GM18907 (cell line): ENCODE data around the gene LINC00237.

Experiments used
- ATAC-seq: cut with Tn5 transposase; IDR thresholded peaks from one replicate; pipeline ENCODE4 v1.9.1; 2021; ENCODE audit warnings: mild to moderate bottlenecking, moderate library complexity; ENCODE audit not compliant: unreplicated experiment

LINC00237 gene

DNA sequence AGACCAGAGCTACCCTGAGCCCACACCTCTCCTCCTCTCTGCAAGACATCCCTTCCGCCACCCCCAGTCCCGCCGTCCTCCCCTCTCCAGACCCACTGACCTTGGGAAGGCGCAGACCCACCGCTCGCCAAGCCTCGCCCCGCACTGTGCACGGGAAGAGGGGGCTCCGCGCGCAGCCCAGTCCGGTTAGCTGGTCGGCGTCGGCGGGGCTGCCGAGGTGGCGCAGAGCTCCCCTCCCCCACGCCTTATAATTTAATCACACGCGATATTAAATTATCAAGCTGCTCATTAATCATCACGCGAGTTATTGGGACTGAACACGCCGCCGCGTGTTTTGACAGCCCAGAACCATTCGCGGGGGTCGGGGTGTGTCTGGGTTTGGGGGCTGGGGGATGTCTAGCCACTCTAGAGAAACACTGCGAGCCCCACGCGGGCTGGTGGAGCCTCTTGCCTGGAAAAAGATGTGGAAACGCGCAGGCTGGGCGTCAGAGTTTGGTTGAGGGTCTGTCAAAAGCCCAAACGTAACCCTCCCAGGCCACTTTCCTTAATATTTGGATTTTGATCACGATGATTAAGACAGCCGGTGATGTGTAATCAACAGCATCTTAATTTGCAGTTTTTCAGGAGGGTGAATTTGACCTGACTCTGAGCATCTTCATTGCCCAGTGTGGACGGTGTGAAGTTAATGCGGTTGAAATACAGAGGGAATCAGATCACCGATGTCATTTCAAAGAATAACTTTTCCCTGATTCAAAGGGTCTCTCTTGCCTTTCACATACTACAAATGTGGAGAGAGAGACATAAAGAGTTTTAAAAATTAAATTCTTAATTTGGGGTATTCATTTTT lies at the start of gene LINC00237:
Gene LINC00237 (minus strand): TSS at position 188 of the 847 bp plus-strand sequence.
- no peak for ATAC-seq

DNA sequence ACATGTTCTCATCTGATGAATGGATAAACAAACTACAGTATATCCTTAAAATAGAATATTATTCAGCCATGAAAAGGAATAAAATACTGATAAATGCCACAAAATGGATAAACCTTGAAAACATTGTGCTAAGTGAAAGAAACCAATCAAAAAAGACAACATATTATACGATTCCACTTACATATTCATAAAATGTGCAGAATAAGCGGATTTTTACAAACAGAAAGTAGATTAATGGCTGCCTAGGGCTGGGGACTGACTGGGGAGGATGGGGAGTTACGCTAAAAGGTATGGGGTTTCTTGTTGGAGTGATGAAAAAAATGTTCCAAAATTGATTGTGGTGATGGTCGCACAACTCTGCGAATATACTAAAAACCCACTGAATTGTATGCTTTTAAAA lies 49.1 kb upstream of the LINC00237 start:
- no peak for ATAC-seq

DNA sequence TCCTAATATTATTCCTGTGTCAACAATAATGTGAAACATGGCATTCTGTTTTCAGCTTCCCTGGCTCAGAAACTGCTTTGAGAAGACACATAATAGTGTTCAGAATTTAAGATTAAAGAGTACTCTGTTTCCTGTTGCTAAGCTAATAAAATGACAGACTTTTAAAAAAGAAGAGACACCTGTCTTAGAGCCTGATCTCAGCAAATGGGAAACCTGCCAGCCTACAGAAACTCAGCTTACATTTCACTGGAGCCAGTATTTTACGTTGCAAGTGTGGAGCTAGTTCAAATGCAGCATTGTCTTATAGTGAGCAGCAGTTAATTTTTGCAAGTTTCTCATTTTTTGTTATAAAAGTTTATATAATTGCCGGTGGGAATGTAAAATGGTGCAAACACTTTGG lies 48.5 kb upstream of the LINC00237 start:
- ATAC-seq, result no peak

DNA sequence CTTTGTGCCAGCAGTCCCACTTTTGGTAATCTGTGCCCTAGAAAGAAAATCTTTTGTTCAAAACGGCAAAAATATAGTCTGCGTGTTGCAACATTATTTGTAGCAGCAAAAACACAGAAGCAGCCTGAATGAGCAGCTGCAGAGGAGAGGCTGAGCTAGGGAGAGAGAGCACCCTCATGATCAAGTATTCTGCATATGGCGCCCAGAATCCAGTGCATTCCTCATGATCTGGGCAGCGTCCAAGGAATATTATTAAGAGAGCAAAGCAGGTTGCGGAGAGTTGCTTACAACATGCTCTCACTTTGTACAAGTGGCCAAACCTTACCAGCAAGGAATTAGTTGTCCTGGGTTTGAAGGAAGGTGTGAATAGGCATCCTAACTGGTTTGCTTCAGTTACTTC lies 45.6 kb upstream of the LINC00237 start:
- no peak for ATAC-seq

DNA sequence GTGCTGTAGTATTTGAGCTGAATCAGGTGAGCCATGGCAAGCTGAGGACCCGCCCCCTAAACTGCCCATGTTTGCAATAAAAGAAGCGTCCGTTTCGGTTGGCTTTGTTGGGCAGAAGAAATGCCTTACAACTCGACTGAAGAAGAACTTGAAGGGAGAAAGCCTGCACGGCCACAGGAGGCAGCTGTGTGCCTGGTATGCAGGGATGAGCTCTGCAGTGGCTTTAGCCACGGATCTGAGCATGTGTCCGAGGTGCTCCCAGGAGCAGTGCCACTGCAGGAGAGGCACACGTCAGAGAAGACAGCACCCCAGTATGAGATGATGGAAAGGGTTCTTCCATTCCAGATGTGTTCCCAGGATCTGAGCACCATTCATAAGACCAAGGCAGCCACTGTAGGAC lies 43.2 kb upstream of the LINC00237 start:
- no peak for ATAC-seq

DNA sequence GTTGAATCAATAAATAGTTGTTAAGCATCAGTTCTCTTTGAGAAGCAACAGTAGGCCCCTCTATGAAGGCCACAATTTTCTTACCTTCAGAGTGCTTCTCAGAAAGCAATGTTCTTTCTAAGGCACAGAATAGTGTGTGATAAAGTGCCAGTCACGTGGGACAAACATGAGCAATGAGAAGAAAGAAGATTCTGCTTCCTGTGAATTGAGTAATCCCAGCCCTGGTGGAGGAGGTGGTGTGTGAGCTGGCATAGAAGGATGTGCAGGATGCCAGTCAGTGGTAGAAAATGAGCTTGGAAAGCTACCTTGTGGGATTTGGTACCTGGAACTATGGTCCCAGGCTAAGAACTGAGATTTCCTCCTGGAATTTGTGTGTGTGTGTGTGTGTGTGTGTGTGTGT lies 41.4 kb upstream of the LINC00237 start:
- ATAC-seq, result no peak

DNA sequence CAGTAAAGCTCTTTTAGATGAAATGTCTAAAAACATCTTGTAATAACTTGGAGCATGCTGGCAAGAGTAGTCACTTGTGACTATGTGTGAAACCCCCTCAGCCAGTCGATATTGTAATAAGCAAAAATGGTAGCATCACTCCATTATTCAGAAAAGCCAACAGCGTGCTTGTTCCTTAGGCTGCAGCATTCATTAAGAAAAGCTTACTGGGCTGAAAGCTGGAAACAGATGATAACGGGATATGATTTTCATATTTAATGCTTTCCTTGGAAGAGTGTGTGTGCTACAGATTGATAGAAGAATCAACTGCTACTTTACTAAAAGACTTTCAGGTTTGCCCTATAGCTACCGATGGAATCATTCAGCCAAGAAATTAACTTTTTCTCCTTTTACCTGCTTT lies 40.1 kb upstream of the LINC00237 start:
- no peak for ATAC-seq

DNA sequence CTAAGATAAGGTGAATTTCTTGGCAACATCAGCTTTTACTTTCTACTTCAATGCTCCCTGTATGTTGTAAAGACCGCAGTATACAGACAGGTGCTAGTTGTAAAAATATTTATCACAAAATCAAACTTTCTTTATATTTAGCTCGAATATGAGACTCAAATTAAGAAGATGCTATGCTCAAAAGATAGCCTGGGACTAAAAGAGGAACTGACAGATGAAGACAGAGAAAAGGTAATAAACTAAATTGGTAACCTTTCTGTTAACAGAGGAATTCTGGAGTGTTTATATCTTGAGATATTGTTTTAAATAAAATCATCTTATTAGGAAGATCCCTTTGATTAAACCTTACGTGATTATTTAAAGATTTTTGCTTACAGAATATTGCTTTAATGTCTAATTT lies 39.3 kb upstream of the LINC00237 start:
- no peak for ATAC-seq

DNA sequence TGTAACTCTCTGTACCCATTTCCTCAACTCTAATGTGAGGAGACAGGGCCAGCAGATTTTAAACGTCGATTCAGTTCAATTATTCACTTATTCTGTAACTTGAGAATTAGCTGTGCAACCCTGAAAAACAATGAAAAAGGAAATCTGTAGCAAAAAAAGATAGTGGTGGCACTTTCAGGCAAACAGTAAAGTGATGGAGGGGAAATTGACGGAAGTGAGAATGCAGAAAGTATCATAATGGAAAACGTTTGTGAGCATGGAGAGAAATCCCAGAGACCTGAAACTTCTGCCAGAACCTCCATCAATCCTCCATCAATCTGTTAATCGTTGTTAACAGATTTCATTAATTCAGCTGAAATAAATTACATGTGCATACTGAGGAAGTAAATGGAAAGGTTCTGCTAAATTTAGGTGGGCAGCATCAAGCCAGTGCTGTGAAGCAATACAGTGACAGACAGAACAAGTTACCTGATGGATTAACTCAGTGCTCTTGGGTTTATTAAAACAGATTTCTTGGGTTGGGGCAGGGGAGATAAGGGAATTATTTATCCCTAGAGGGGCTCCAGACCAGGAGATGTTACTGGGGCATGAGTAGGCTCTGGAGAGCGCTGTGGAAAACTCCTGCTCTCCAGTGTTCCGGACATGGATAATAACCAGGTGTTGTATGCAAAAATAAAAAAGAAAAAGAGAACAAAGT lies 37.2 kb upstream of the LINC00237 start:
- no peak for ATAC-seq

DNA sequence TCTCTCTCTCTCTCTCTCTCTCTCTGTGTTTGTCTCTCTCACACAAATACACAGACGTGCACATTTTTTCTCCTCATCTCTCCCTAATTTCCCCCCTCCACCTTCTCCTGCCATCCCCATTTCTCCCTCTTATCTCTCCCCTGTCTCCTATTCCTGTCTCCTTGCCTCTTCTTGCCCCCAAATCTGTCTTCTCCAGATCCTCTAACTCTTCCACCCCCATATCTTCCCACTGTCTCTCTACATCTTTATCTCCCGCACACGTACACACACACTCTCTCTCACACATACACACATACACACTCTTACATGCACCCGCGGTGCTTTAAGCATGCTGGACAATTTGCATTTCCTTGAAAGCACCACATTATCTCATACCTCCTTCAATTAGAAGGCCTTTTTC lies 35.7 kb upstream of the LINC00237 start:
- no peak for ATAC-seq

DNA sequence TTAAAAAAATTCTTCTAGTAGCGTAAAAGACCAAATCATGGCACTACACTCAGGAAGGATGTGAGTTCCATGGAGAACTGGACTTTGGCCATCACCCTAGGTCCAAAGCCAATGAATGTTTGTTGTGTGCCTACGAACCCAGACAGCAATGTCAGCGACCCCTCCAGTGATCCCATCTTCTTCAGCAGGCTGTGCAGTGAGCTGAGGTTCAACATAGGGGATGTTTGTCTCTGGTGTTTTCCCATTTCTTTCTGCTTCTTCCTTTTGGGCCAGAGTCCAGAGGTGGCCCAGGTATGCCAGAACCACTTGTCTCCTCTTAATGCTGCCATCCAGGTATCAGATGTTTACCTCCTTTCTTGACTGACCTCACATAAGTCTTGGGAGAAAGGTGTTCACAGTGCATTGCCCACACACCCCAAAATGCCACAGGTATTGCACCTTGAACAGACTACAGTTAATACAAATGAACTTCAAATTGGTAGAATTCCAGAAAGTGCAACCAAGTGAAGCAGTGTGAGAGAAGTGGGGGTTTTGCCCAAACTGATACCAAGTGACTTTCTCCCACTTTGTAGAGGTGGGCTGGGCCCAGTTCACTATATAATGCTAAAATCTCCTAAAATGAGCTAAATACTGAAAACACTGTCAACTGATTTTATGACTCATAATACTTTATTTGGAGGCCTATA lies 33.9 kb upstream of the LINC00237 start:
- no peak for ATAC-seq

DNA sequence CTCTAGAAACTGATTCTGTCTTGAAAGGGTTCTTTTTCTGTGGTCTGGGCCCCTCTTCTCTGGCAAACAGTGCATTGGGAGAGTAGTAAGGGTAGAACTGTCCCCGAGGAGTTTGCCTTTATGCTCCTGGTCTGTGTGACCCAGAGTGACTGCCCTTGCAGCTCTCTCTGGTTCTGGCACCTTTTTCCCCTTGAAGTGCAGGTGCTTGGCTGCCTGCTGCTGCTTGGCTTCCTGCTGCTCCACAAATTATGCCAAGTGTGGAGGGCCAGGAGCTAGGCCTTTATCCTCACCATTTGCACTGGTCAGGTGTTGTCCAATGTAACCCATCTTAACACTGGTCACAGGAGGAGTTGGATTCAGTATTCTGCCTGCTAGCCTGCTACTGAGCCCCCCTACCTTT lies 30.9 kb upstream of the LINC00237 start:
- no peak for ATAC-seq

DNA sequence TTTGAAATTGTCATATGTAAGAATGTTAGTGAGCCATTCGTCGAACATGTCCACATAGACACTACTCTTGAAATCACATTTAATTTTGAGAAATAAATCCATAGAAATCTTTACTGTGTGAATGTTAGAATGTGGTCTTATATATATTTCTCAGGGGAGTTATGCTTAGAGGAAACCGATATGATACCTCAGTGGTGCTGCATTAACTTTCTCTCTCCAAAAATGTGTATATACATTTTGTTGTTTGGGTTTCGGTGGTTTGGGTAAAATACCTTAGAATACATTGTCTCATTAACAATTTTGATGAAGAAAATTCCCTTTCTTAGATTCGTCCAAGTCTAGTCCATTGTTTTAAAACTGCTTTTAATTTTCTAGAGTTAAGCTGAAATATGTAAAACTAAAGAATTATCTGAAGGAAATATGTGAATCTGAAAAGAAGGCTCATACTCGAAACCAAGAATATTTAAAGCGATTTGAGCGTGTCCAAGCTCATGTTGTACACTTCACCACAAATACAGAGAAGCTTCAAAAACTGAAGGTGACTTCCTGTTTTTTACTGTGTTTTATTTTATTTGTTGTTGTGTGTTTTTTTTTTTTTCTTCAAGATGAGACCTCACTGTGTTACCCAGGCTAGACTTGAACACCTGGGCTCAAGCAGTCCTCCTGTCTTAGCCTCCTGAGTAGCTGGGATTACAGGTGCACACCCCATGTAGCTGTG lies 30.0 kb upstream of the LINC00237 start:
- ATAC-seq, result peak; percentile 51

DNA sequence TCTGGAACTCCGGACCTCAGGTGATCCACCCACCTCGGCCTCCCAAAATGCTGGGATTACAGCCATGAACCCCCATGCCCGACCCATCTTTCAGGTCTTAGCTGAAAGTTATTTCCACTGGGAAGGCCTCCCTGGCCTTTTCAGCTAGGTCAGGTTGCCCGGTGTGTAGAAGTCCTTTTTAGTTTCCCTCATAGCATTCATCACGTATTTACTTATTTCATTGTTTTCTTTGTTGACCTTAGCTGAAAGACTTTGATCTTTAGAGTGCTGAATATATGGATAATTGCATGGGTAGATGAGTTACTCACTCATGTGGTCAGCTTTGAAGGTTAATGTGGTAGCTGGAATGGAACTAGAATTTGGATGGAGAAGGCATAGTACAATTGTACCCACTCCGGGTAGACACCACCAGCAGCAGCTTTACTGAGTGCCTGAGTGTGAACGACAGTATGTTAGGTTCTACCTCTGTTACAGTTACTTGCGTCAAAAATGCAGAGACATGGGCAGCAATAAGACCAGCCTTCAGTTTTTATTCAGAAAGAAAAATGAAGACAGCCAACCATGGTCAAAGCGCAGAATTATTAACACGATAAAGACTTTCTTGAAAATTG lies 28.8 kb upstream of the LINC00237 start:
- ATAC-seq, result no peak

DNA sequence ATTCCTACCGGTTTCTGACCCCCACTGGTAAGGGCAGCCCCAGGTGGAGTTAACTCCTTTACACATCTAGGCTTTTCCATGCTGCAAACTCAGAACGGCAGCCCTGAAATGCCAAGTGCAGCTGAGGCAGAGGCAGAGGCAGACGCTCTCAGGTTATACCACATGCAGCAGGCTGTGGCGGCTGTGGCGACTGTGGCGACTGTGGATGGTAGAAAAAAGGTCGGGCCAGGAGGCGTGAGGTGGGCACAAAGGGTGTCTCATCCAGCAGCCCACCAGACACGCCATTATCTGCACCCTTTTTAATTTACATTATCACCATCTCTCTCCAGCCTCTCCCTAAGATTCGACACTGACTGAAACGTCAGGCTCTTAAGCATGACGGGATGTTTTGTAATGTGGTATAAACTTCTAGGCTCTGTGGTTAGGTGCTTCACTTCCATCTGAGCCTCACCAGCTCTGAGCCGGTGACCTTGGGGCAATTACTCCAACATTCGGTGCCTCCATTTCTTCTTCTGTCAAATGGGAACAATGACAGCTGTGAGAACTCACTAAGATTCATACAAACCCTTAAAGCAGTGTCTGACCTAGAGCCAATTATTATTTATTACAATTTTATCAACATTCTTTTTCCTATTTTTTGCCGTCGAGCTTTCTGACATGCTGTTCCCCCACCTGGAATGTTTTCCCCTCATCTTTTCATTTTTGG lies 27.9 kb upstream of the LINC00237 start:
- no peak for ATAC-seq

DNA sequence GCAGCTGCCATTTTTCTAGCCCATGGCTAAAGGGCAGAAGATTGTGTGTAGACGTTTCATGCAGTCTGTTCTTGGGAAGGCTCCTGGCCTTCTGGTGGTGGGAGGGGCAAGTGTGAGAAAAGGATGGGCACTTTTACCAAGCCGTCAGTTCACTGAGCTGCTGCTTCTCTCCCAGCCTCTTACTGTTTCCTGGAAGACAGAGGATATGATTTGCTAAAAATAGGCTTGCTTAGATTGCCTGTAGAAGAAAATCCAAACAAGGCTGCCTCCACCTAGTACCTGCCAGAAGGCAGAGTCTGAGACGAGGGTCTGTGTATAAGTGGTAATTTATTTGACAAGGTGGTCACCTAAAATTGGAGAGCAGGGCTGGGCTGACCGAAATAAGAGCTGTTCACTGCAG lies 27.2 kb upstream of the LINC00237 start:
- ATAC-seq, result no peak

DNA sequence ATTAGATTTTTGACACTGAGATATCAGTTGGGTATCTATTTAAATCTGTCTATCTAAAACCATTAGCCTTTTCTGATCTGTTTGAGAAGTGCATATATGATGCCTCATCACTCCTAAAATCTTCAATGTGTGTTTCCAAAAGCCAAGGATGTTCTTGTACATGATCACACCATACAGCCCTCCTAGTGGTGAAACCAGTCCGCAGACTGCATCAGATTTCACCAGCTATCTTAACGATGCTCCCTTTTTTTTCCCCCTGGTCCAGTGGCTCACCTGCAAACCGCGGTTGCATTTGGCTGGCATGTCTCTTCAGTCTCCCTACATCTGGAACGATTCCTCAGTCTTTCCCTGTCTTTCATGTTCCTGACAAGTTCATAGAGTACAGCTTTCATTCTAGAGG lies 23.7 kb upstream of the LINC00237 start:
- no peak for ATAC-seq

DNA sequence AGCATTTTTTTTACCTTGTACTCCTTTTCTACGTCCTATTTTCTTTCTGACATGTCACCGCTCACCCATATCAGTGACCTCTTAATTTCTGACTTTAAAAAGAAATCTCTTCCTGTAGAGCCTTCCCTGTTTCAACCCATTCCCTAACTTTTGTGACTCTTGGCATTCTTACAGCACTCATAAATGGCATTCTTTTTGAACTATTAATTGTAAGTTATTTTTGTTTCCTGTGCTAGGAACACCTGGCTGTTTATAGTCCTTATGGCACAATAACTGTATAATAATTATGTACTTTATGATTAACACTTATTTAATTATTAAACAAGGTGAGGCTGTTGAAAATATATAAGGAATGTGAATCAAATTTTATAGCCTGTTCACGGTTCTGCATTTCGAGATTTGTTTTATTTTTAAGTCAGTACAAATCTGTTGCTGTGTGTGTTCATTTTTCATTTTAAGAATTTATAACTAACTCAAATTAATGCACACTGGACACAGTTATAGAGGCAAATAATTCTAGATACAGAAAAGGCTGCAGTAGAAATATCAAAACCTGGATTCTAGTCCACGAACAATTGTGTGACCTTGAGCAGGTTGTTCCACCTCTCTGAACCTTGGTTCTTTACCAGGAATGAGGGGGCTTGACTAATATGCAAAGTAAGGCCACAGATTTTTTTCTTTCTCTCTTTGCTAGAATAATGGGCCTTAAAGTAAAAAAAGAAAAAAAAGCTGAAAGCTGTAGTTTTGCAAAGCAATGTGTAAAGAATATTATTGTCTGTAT lies 21.2 kb upstream of the LINC00237 start:
- no peak for ATAC-seq

DNA sequence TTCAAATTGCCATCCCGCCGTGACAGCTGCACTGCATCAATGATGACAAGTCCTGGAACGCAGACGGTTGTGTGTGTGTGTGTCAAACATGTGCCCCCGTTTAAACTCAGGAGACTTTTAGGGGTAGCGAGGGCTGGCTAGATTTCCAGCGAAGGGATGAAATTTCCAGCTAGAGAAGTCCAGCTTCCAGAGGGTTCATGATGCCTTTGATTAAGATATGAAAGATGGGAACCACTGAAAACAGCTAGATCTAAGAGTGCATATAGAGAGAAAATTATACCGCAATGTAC lies 20.4 kb upstream of the LINC00237 start:
- no peak for ATAC-seq
